Esophagus squamous epithelium (tissue), 5 donors: ENCODE data around the gene CLCA4. TPM values are rescaled to one million over a fixed set of nuclear protein-coding genes. Genes with fewer than 3 reads are reported as not detected.

ENCODE experiments used
- DNase-seq: peaks from one replicate; lab custom pipeline; 2025; lab: John Stamatoyannopoulos, UW
- H3K27ac ChIP-seq, 4 donors: fragments of 200-600 bp; sonication (generic); one replicate each; pipeline ENCODE4 v1.5.1; 2016 to 2019; ENCODE audit warnings: mild to moderate bottlenecking in 1 of 4
- H3K27me3 ChIP-seq, 4 donors: fragments of 200-600 bp; sonication (generic); 1 replicate in 3 of 4; 2 replicates in 1 of 4; pipeline versions ENCODE4 v1.5.1 to v1.6.0; 2017 to 2021; ENCODE audit warnings: antibody characterized with exemption in 1 of 4
- H3K36me3 ChIP-seq, 3 donors: fragments of 200-600 bp; sonication (generic); one replicate each; pipeline ENCODE4 v1.5.1; 2016 to 2019
- H3K4me1 ChIP-seq, 3 donors: fragments of 200-600 bp; sonication (generic); one replicate each; pipeline ENCODE4 v1.5.1; 2017 to 2019
- H3K4me3 ChIP-seq, 4 donors: fragments of 200-600 bp; sonication (generic); 1 replicate in 3 of 4; 2 replicates in 1 of 4; pipeline ENCODE4 v1.5.1; 2016 to 2019; ENCODE audit warnings: mild to moderate bottlenecking in 2 of 4, moderate library complexity in 1 of 4
- H3K9me3 ChIP-seq, 3 donors: fragments of 200-600 bp; sonication (generic); one replicate each; pipeline ENCODE4 v1.5.1; 2016 to 2019
- POLR2A ChIP-seq, 4 donors: fragments of 450-650 bp; IDR thresholded peaks; one replicate each; pipeline ENCODE4 v1.6.1; 2017; ENCODE audit warnings: antibody characterized with exemption in 4 of 4, mild to moderate bottlenecking in 4 of 4, moderate library complexity in 3 of 4
- WGBS, 2 donors: methylation state at CpG; one replicate each; pipeline ENCODE4 v1.1.5; 2018; 5-methylcytosine and 5-hydroxymethylcytosine counted together
- intact Hi-C: fragments of 100-400 bp; cut with DNase I; formaldehyde crosslinking; loops from one replicate; pipeline ENCODE4 v1.15.0; 2022
- total RNA-seq, 4 donors: library from RNA; depleted of rRNA; stranded (reverse); fragments of >200 nt; gene quantifications; one replicate each; pipeline ENCODE4 v1.1.0, GENCODE V29; 2016
- TF ChIP-seq, protein P1 (sequence below), 6 experiments: fragments of 450-650 bp in 4 of 6; fragments of 200-600 bp in 2 of 6; sonication (generic) in 2 of 6; IDR thresholded peaks; one replicate each; pipeline ENCODE4 v1.5.1; 2016 to 2019; ENCODE audit warnings: antibody characterized with exemption in 6 of 6, mild to moderate bottlenecking in 4 of 6, moderate library complexity in 4 of 6
- donor health status: DM: yes; HTN: yes; CAD: no.

The CLCA4 gene
- total RNA-seq, 4 donors from 2014 or later: 135 to 639 (median 439) TPM

DNA sequence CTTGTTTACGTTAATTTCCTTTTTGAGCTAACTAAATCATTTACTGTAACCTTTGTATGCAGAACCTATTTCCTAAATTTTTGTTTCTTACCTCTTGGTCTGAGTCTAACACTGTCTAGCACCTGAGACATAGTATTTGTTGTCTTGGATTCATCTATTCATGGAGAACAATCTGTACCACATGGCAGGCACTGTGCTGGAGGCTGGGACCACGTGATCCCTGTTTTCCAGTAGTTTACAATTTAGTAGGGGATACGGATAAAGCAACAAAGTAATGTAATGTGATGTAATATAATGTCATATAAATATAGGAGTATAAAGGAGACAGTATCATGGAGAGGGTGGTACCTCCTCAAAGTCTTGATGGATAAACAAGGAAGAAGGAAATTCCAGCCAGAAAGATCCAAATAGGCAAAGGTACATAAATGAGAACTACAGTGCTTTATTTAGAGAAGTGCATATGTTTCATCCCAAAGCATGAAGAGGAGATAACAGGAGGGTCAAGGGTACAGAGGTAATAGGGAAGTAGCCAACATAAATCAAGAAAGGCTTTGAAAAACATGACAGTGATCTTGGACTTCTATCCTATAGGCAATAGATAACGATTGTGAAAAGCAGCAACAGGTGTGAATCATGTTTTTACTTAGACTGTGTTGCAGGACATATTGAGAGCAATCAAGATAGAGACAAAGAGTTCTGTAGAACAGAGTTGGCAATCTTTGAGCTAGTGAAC lies 25.9 kb upstream of the CLCA4 start:
- intact Hi-C loops: no loop called here
- TF ChIP-seq, protein P1, sequence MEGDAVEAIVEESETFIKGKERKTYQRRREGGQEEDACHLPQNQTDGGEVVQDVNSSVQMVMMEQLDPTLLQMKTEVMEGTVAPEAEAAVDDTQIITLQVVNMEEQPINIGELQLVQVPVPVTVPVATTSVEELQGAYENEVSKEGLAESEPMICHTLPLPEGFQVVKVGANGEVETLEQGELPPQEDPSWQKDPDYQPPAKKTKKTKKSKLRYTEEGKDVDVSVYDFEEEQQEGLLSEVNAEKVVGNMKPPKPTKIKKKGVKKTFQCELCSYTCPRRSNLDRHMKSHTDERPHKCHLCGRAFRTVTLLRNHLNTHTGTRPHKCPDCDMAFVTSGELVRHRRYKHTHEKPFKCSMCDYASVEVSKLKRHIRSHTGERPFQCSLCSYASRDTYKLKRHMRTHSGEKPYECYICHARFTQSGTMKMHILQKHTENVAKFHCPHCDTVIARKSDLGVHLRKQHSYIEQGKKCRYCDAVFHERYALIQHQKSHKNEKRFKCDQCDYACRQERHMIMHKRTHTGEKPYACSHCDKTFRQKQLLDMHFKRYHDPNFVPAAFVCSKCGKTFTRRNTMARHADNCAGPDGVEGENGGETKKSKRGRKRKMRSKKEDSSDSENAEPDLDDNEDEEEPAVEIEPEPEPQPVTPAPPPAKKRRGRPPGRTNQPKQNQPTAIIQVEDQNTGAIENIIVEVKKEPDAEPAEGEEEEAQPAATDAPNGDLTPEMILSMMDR (IDR thresholded peaks at IDR 0.05): no peak
- TF ChIP-seq POLR2A (IDR thresholded peaks at IDR 0.05): no peak
- WGBS, 2 donors: 74 to 84% methylated on average over 4 of the region's 4 CpGs
- no peaks in the 10 kb centered on the region for H3K9me3 ChIP-seq
- no peak overlapping the region for H3K4me3 ChIP-seq
- H3K4me1 ChIP-seq: peaks cover 0 to 27% (median 0%) of the 10 kb centered on the region in 3 donors
- H3K27ac ChIP-seq: no peak overlapping the region
- H3K27me3 ChIP-seq: no peaks in the 10 kb centered on the region
- DNase-seq: no peak
- H3K36me3 ChIP-seq: no peaks in the 10 kb centered on the region

DNA sequence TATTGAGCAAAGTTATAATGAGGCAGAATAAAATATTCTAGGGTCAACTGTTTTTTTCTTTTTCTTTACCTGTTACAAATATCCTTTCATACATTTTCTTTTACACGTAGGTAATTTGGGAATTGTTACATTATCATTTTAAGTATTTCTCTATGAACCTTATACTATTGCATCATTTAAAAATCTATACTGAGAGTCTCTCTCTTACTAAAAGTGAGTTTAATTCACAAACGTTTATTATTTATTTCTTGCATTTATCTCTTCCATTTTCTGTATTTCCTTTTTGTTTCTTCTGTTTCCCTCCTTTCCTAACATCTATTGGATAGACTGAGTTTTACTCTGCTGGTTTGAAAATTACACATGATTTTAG lies 25.4 kb upstream of the CLCA4 start:
- TF ChIP-seq, protein P1 (IDR thresholded peaks at IDR 0.05): no peak
- no peak for TF ChIP-seq POLR2A (IDR thresholded peaks at IDR 0.05)
- H3K4me3 ChIP-seq: no peak overlapping the region
- H3K36me3 ChIP-seq: no peaks in the 10 kb centered on the region
- intact Hi-C loops: no loop called here
- peaks cover 0 to 32% (median 0%) of the 10 kb centered on the region in 3 donors for H3K4me1 ChIP-seq
- DNase-seq: no peak
- 74 to 80% methylated on average over 2 of the region's 2 CpGs for WGBS, 2 donors
- H3K27ac ChIP-seq: no peak overlapping the region
- no peaks in the 10 kb centered on the region for H3K27me3 ChIP-seq
- no peaks in the 10 kb centered on the region for H3K9me3 ChIP-seq

DNA sequence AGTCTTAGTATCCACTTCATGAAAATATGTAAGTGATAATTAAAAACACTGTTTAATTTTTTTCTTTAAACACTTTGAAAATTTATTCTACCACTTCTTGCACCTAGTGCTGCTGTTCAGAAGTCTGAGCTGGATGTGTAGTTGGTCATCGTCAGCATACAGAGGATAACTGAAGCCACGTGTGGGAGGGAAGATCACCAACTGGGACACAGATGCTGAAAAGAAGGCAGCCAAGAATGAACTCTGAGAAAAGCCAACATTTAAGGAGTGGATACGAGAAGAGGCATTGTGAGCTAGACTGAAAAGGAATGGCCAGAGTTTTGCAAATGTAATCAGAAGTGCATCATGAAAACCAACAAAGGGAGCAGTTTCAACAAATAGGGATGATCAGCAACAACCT lies 24.6 kb upstream of the CLCA4 start:
- TF ChIP-seq POLR2A (IDR thresholded peaks at IDR 0.05): no peak
- Histone ChIP-seq H3K4me1 (peaks cover 0 to 39% (median 0%) of the 10 kb centered on the region in 3 donors), H3K27me3 (no peaks in the 10 kb centered on the region), H3K27ac (no peak overlapping the region), H3K36me3 (no peaks in the 10 kb centered on the region), H3K4me3 (no peak overlapping the region), H3K9me3 (no peaks in the 10 kb centered on the region)
- DNase-seq: no peak
- intact Hi-C loops: no loop called here
- 81% methylated on average over 3 of the region's 3 CpGs for WGBS, 2 donors

DNA sequence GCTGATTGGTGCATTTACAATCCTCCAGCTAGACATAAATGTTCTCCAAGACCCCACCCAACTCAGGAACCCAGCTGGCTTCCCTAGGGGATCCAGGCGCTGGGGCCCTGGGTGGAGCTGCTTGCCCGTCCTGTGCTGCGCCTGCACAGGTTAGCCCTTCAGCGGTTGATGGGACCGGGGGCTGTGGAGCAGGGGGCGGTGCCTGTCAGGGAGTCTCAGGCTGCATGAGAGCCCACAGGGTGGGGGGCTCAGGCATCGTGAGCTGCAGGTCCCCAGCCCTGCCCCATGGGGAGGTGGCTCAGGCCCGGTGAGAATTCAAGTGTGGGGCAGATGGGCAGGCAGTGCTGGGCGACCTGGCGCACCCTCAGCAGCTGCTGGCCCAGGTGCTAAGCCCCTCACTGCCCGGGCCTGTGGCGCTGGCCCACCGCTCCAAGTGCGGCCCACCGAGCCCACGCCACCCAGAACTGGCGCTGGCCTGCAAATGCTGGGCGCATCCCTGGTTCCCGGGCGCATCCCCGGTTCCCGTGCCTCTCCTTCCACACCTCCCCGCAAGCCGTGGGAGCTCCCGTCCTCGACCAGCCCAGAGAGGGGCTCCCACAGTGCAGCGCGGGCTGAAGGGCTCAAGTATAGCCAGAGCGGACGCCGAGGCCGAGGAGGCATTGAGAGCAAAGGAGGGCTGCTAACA lies 23.1 kb upstream of the CLCA4 start:
- WGBS, 2 donors: 92 to 93% methylated on average over 5 to 19 of the region's 32 CpGs
- no peak for TF ChIP-seq POLR2A (IDR thresholded peaks at IDR 0.05)
- TF ChIP-seq, protein P1 (IDR thresholded peaks at IDR 0.05): no peak
- Histone ChIP-seq H3K27ac (no peak overlapping the region), H3K4me1 (peaks cover 0 to 31% (median 0%) of the 10 kb centered on the region in 3 donors), H3K9me3 (no peaks in the 10 kb centered on the region), H3K4me3 (no peak overlapping the region), H3K27me3 (no peaks in the 10 kb centered on the region), H3K36me3 (no peaks in the 10 kb centered on the region)
- intact Hi-C loops: no loop called here
- DNase-seq: no peak

DNA sequence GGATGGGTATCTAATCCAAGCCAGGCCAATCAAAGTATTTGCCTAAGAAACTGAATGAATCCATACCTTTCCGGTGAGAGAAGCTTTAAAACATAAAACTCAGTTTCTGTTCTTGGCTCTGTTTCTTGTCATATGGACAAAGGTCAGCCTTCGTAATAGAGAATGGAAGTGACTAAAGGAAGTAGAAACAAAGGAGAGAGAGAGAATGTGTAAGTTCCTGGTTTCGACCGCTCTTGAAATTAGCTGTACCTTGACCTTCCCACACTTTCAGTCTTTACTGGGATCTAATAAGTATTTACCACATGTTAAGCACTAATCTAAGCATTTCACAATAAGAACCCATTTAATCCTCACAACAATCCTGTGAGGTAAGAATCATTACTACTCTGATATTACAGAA lies 19.6 kb upstream of the CLCA4 start:
- no peak overlapping the region for H3K4me3 ChIP-seq
- no peaks in the 10 kb centered on the region for H3K27me3 ChIP-seq
- 55 to 60% methylated on average over 4 of the region's 4 CpGs for WGBS, 2 donors
- H3K27ac ChIP-seq: peak overlapping the region; percentile 34 to 80 (median 67)
- no peak for TF ChIP-seq POLR2A (IDR thresholded peaks at IDR 0.05)
- TF ChIP-seq, protein P1 (IDR thresholded peaks at IDR 0.05): no peak
- H3K9me3 ChIP-seq: no peaks in the 10 kb centered on the region
- no peaks in the 10 kb centered on the region for H3K36me3 ChIP-seq
- DNase-seq: no peak
- intact Hi-C loops: no loop called here
- peaks cover 0 to 42% (median 0%) of the 10 kb centered on the region in 3 donors for H3K4me1 ChIP-seq
